ENCODE data around the gene BRINP3.

The BRINP3 gene

DNA sequence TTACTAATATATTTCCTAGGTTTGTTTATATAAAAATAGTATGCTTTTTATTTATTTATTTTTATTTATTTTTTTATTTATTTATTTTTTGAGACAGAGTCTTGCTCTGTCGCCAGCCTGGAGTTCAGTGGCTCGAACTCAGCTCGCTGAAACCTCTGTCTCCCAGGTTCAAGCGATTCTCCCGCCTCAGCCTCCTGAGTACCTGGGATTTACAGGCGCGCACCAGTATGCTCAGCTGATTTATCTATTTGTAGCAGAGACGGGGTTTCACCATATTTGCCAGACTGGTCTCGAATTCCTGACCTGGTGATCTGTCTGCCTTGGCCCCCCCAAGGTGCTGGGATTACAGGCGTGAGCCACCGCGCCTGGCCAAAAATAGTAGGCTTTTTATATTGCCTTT, 33.2 kb downstream of the BRINP3 start:
- no peak for DNase-seq

DNA sequence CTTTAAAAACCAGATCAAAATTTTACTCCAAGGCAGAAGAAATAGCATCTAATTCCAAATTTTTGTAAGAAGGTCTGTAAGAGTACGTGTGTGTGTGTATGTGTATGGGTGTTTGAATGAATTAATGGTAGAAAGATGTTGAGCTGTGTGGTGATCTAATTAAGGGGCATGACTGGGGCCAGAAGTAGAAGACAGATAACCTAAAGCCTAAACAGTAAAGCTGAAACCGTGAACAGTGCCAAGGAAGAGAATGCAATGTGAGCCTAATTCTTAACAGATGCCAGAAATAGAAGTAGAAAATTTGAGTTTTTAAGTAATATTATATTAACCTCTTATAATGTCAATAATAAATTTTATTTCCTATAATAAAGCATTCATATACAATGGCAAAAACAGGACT, 38.2 kb downstream of the BRINP3 start:
- no peak for DNase-seq

DNA sequence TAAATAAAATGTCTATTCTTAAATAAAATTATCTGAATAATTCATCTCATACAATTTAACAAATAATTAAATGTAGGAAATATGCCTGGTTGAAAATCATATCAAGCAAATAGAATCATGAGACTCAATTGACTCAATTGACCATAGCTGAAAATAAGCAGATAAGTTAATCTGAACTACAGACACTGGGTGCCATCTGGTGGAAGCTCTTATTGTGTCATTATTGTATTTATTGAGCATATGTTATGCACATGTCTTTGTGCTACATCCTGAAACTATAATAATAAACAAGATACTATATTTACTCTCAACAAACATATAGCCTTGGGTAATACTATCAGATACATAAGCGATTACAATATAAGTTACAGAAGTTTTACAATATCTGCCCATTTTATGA, 41.0 kb downstream of the BRINP3 start:
- DNase-seq = no peak

DNA sequence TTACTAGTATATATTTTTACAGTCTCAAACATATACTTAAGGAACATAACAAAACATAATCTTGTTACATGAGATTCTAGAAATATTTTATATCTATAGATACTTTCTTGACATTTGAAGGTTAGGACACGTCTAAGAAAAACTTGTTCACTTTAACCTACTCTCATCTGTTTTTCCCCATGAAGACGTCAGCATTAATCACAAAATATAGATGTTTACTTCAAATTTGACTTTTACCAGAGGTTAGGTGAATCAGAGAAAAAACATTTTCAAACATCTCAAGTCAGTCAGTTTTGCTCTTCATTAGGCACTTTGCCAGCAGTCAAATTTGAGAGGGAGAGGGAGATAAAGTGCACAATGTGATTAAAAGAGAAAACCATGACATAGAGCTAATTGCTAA, 47.7 kb downstream of the BRINP3 start:
- no peak for DNase-seq

DNA sequence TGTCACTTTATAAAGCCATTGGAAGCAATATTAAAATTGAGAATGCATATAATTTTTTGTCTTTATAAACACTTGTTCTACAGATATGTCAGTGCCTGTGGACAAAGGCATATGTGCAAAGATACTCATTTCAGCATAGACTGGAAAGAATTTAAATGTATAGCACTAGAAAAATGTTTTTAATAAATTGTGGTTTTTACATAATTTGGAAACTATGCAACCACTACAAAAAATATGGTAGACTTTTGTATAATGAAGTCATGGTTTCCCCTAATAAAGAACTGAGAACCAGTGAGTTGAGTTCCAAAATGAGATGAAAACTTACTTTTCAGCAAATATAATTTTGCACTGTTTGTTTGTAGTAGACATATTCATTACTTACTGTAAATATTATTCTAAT, 48.5 kb downstream of the BRINP3 start:
- DNase-seq = no peak

GRCh38 chr1:190416239-190416638, 61.4 kb downstream of the BRINP3 start:
- DNase-seq = no peak

DNA sequence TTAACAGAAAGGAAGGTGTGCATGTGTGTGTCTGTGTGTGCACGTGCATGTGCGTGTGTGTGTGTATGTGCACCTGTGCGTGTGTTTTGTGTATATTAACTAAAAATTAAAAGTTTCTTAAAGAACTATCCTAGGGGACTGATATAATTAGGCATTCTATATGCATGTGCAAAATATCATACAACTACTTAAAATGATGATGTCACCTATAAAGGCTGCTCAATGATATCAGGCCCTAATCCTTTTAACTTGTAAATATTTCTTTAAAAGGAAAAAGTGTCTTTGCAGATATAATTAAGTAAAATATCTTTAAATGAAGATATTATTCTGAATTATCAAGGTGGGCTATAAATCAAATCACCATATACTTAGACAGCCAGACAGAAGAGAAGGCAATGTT, 64.5 kb downstream of the BRINP3 start:
- no peak for DNase-seq

DNA sequence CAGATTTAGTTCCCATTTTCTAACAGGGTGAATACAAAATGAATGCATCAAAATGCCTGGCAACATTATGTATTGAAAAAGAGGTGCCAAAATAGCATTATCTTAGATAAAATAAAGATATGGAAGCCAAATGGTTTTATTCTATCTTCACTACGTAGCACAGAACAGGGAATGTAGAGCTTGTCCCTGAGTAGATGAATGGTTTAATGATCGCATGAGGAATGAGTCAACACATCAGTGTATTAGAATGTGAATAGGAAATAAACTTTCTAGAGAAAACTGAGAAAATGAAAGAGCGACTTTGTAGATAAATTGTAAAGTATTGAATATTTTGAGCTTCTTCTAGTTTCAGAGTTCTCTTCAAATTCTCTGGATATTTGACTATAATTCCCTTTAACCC, 74.3 kb downstream of the BRINP3 start:
- DNase-seq = no peak

- no peak for DNase-seq
Measured at GRCh38 chr1:190399233-190399632, 78.4 kb downstream of the BRINP3 start.

DNA sequence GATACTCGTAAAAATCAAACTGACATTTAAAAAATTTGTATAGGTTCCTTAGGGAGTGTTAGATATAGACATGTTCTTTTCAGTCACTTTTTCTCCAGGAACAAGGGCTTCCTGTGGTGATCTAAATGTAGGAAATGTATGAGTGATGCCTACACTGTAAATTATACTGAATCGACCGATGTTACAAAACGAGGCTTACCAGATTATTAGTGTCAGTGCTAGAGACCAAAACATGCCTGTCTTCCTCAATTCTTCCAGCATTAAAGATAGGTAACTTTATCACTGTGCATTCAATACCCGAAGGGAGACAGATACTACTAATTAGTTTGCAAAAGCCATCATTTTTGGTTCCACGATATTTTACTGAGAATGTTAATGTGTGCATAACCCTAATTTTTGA, 86.1 kb downstream of the BRINP3 start:
- DNase-seq = no peak

DNA sequence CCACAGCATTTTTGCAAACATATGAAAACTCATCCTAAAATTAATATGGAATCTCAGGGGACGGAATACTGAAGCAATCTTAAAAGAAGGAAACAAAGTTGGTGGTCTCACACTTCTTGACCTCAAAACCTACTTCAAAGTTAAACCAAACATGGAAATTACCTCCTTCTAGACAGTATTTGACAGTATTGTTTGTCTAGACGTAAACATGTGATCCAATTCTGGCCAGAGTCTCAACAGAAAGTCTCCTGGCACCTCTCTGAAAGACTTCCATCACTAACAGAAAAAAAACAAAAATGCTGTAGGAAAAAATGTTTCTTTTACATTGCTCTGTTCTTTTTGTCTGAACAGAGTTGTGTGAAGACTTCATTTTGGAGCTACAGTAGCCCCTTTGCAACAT, 99.7 kb downstream of the BRINP3 start:
- DNase-seq = no peak

- DNase-seq = no peak
Measured at GRCh38 chr1:190377294-190377693, 100.4 kb downstream of the BRINP3 start.

DNA sequence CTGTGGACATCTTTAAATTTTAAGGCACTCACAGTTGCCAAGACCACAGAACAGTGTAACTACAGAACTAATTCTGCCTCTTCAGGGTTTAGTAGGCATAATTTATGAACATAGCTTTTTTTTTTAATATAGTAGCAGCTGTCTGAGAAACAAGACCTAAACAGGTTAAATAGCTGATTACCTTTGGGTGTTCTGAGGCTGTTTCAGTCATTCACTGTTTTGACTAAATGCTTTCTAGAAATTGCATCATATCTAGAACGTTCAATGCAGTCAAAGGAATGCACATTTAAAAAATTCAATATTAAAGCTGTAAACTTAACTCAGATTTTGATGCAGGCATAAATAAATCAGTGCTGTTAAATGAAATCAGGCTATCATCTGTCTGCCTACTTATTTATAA, 101.6 kb downstream of the BRINP3 start:
- DNase-seq = no peak

GRCh38 chr1:190373705-190374336, 103.8 kb downstream of the BRINP3 start:
- DNase-seq = no peak

GRCh38 chr1:190367200-190367599, 110.5 kb downstream of the BRINP3 start:
- DNase-seq = no peak

GRCh38 chr1:190365283-190365682, 112.4 kb downstream of the BRINP3 start:
- no peak for DNase-seq

- no peak for DNase-seq
Measured at GRCh38 chr1:190353538-190354101, 124.0 kb downstream of the BRINP3 start.

DNA sequence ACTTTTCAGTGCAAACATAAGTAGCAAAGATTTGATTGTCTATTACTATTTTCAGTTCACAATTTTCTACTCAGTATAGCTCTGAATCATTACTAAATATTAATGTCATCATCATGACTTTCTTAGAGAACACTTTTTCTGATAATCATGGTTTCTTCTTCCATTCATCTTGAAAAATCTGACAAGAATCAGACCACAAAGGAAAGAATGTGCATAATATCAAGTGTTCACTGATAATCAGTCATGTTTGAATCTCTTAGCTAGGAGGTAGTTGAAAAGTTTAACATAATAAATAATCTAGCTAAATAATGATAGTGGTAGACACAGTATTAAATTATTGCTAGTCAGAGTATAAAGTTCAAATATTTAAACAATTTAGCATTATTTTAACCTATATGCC, 133.2 kb downstream of the BRINP3 start:
- DNase-seq = no peak

DNA sequence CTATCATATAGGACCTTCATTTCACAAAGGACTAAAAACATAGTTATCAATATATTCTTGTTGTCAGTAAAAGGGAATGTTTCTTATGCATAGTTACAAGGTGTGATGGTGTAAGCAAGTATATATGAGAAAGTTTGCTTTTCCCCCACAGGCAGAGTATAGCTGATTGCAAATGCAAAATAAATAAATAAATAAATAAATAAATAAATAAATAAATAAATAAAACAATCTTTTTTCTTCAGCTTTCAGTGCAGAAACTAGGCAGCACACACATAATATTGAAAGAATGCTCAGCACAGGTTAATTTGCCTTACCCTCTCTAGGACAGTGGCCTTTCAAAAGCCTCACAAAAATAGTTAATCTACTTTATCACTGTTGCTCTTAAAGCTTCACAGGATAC, 138.8 kb downstream of the BRINP3 start:
- DNase-seq = no peak

GRCh38 chr1:190328871-190329270, 148.8 kb downstream of the BRINP3 start:
- no peak for DNase-seq

DNA sequence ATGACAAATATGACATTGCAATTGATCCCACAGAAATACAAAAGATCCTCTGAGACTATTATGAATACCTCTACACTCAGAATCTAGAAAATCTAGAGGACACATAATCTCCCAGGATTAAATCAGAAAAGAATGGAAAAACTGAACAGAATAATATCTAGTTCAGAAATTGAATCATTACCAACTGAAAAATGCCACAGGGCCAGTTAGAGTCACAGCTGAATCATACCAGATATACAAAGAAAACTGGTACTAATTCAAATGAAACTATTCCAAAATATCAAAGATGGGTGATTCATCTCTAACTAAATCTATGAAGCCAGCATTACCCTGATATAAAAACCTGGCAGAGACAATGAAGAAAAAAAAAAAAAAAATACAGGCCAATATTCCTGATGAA, 149.3 kb downstream of the BRINP3 start:
- DNase-seq = no peak

DNA sequence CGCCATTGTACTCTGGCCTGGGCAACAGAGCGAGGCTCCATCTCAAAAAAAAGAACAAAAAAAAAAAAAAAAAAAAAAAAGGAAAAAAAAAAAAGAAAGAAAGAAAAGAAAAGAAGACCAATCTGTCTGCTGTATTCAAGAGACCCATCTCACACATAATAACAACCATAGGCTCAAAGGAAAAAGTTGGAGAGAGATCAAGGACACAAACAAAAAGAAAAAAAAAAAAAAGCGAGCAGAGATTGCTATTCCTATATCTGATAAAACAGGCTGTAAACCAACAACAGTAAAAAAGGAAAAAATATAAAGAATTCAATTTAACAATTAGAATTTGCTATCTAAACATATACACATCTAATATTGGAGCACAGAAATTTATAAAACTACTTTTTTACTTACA, 150.4 kb downstream of the BRINP3 start:
- no peak for DNase-seq

- DNase-seq = no peak
Measured at GRCh38 chr1:190323530-190323929, 154.1 kb downstream of the BRINP3 start.

GRCh38 chr1:190322274-190322673, 155.4 kb downstream of the BRINP3 start:
- no peak for DNase-seq

DNA sequence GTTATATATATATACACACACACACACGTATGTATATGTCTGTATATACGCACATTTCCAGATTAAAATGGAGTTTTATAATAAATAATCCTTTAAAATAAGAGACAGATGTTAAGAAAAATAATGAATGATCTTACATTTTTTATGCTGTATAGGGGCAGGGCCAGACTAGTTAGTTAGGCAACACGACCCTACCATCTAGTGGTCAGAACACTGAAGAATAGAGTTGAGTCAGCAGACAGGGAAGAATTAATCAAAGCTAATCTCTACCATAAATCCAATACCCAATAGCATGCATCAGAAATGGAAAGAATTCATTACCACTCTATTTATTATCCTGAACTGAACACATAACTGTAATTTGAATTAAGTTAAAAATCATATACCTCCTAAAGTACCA, 156.7 kb downstream of the BRINP3 start:
- DNase-seq = no peak
